Fibroblast of mammary gland (primary cell): ENCODE measurements around the gene CACNB3.
"Not testable (repeated sequence)": the region's sequence is repeated elsewhere in the genome, so short reads cannot be mapped to it uniquely, and the experiment has no call there.

ENCODE experiments used
- DNase-seq: peaks from one replicate; pipeline ENCODE4 v3.0.0-alpha.2; 2010; ENCODE audit warnings: low read depth
- H3K4me3 ChIP-seq: 2 replicates; pipeline ENCODE4 v1.5.1; 2011; ENCODE audit warnings: low read depth, mild to moderate bottlenecking, low read length, moderate library complexity; ENCODE audit not compliant: control insufficient read depth
- CTCF ChIP-seq: conservative IDR thresholded peaks from 2 replicates; pipeline ENCODE4 v1.5.1; 2011; ENCODE audit warnings: low read depth, low read length, inconsistent platforms; ENCODE audit not compliant: control insufficient read depth, insufficient read depth

The CACNB3 gene

GRCh38 chr12:48831257-48831656 lies 13.0 kb downstream of the CACNB3 start:
- H3K4me3 ChIP-seq, result no peak overlapping the region
- TF ChIP-seq CTCF, result no peak
- no peak for DNase-seq

GRCh38 chr12:48832321-48833060 lies 14.2 kb downstream of the CACNB3 start:
- DNase-seq, result no peak
- no peak for TF ChIP-seq CTCF
- no peak overlapping the region for H3K4me3 ChIP-seq

GRCh38 chr12:48838048-48838447 lies 19.8 kb downstream of the CACNB3 start:
- no peak overlapping the region for H3K4me3 ChIP-seq
- DNase-seq, result no peak
- no peak for TF ChIP-seq CTCF

- not testable (repeated sequence) for H3K4me3 ChIP-seq, DNase-seq
These were observed 23.7 kb downstream of the CACNB3 start for GRCh38 chr12:48842021-48842420.

- peak within 1 kb of the TSS; percentile 99 for H3K4me3 ChIP-seq
- TF ChIP-seq CTCF, result no peak
- peak; percentile 96 for DNase-seq
These were observed 33.8 kb downstream of the CACNB3 start, which contains the start of gene DDX23 for GRCh38 chr12:48851883-48852733. Gene DDX23, minus strand, starts transcription at chr12:48852163. Its CDS starts 6,381 bp downstream, at chr12:48845782.

- DNase-seq, result peak; percentile 90
- TF ChIP-seq CTCF, result peak; percentile 74
- peak overlapping the region; percentile 99 for H3K4me3 ChIP-seq
These were observed 34.7 kb downstream of the CACNB3 start for GRCh38 chr12:48852734-48853688.
